ENCODE measurements around the gene APOC3.

Gene APOC3

DNA sequence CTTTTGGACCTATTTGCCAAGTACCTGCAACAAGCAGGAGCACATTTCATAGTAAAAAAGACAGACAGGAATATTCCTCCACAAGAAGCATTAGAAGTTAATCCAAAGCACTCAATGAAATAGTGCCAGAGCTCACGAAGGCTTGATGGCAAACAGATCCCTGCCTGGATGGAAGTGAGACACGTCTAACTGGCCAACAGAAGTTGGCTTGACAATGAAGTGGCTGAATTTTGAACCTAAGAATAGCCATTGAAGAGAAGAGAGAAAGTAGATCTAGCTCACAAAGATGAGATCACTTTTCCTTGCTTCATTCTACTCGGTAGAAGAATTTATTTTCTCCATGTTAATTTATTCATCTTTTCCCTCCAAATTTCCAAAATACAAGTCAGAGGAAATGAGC, 38.4 kb downstream of the APOC3 start:
- Histone ChIP-seq H3K4me1 (ENCODE audit: control insufficient read depth in 1 of 2, insufficient read depth in 2 of 2, low read length in 2 of 2) (no peaks in the 10 kb centered on the region), H3K36me3 (ENCODE audit: control insufficient read depth in 1 of 2, insufficient read depth in 2 of 2, low read length in 2 of 2) (peaks cover 74 to 82% of the 10 kb centered on the region in 2 donors), H3K9me3 (ENCODE audit: control insufficient read depth in 1 of 2, low read length in 2 of 2) (no peaks in the 10 kb centered on the region), H3K27me3 (ENCODE audit: low read depth, low read length) (no peaks in the 10 kb centered on the region), H3K27ac (ENCODE audit: low read length) (no peak overlapping the region), H3K4me3 (ENCODE audit: low read depth in 1 of 2, low read length in 2 of 2) (no peak overlapping the region)

DNA sequence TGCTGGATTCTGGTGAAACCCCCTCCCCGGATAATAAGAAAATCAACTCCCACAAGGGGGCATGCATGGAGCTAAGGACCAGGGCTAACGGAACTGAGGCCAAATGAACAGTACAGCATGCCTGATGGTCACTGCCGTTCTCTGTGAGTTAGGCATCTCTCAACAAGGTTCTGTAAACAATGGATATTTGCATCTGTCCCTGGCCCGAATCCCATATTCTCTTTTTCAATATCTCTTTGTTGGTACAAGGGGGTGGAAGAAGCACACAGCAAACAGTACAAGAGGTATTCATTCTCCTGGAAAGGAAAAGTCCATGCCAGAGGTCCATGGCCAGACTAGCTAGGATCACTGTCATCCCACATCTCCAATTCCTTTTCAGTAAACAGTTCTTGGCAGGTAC, 39.9 kb downstream of the APOC3 start:
- no peaks in the 10 kb centered on the region for H3K9me3 ChIP-seq (ENCODE audit: control insufficient read depth in 1 of 2, low read length in 2 of 2)
- H3K4me1 ChIP-seq (ENCODE audit: control insufficient read depth in 1 of 2, insufficient read depth in 2 of 2, low read length in 2 of 2), result no peaks in the 10 kb centered on the region
- H3K27ac ChIP-seq (ENCODE audit: low read length), result no peak overlapping the region
- no peak overlapping the region for H3K4me3 ChIP-seq (ENCODE audit: low read depth in 1 of 2, low read length in 2 of 2)
- peaks cover 67 to 82% of the 10 kb centered on the region in 2 donors for H3K36me3 ChIP-seq (ENCODE audit: control insufficient read depth in 1 of 2, insufficient read depth in 2 of 2, low read length in 2 of 2)
- no peaks in the 10 kb centered on the region for H3K27me3 ChIP-seq (ENCODE audit: low read depth, low read length)

GRCh38 chr11:116870054-116870453, 40.3 kb downstream of the APOC3 start:
- H3K9me3 ChIP-seq (ENCODE audit: control insufficient read depth in 1 of 2, low read length in 2 of 2), result no peaks in the 10 kb centered on the region
- H3K27ac ChIP-seq (ENCODE audit: low read length), result no peak overlapping the region
- no peak overlapping the region for H3K4me3 ChIP-seq (ENCODE audit: low read depth in 1 of 2, low read length in 2 of 2)
- no peaks in the 10 kb centered on the region for H3K27me3 ChIP-seq (ENCODE audit: low read depth, low read length)
- H3K36me3 ChIP-seq (ENCODE audit: control insufficient read depth in 1 of 2, insufficient read depth in 2 of 2, low read length in 2 of 2), result peaks cover 65 to 83% of the 10 kb centered on the region in 2 donors
- H3K4me1 ChIP-seq (ENCODE audit: control insufficient read depth in 1 of 2, insufficient read depth in 2 of 2, low read length in 2 of 2), result no peaks in the 10 kb centered on the region

- H3K36me3 ChIP-seq (ENCODE audit: control insufficient read depth in 1 of 2, insufficient read depth in 2 of 2, low read length in 2 of 2), result peaks cover 67 to 84% of the 10 kb centered on the region in 2 donors
- H3K27ac ChIP-seq (ENCODE audit: low read length), result no peak overlapping the region
- no peaks in the 10 kb centered on the region for H3K9me3 ChIP-seq (ENCODE audit: control insufficient read depth in 1 of 2, low read length in 2 of 2)
Measured at GRCh38 chr11:116871248-116871647, 41.5 kb downstream of the APOC3 start.

GRCh38 chr11:116873381-116873780, 43.7 kb downstream of the APOC3 start:
- H3K27ac ChIP-seq (ENCODE audit: low read length), result no peak overlapping the region
- H3K4me3 ChIP-seq (ENCODE audit: low read depth in 1 of 2, low read length in 2 of 2), result no peak overlapping the region
- no peaks in the 10 kb centered on the region for H3K4me1 ChIP-seq (ENCODE audit: control insufficient read depth in 1 of 2, insufficient read depth in 2 of 2, low read length in 2 of 2)
- no peaks in the 10 kb centered on the region for H3K9me3 ChIP-seq (ENCODE audit: control insufficient read depth in 1 of 2, low read length in 2 of 2)
- no peaks in the 10 kb centered on the region for H3K27me3 ChIP-seq (ENCODE audit: low read depth, low read length)
- peaks cover 55 to 64% of the 10 kb centered on the region in 2 donors for H3K36me3 ChIP-seq (ENCODE audit: control insufficient read depth in 1 of 2, insufficient read depth in 2 of 2, low read length in 2 of 2)

More at GRCh38 chr11:116871248-116871647, 41.5 kb downstream of the APOC3 start:
- Histone ChIP-seq H3K27me3 (ENCODE audit: low read depth, low read length) (no peaks in the 10 kb centered on the region), H3K4me1 (ENCODE audit: control insufficient read depth in 1 of 2, insufficient read depth in 2 of 2, low read length in 2 of 2) (no peaks in the 10 kb centered on the region), H3K4me3 (ENCODE audit: low read depth in 1 of 2, low read length in 2 of 2) (no peak overlapping the region)

DNA sequence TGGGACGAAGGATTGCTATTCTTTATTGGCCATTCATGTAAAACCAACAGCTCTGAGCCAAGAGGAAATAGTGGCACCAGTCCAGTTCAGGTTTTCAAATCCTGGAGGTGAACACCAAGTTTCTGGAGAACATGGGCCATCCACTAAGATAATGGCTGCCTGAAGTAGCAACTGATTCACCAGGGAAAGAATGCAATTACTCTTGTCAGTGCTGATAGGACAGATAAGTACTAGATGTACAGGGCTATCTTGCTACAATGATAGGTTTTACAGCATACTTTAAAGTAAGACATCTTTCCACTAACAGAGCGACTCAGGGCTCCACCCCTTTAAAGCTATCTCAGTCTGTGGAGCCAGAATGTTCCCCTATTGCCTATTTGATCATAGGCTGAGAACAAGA, 44.5 kb downstream of the APOC3 start:
- H3K36me3 ChIP-seq (ENCODE audit: control insufficient read depth in 1 of 2, insufficient read depth in 2 of 2, low read length in 2 of 2), result peaks cover 50 to 58% of the 10 kb centered on the region in 2 donors

GRCh38 chr11:116875194-116875593, 45.5 kb downstream of the APOC3 start:
- Histone ChIP-seq H3K4me3 (ENCODE audit: low read depth in 1 of 2, low read length in 2 of 2) (no peak overlapping the region), H3K4me1 (ENCODE audit: control insufficient read depth in 1 of 2, insufficient read depth in 2 of 2, low read length in 2 of 2) (peaks cover 0 to 6% of the 10 kb centered on the region in 2 donors), H3K27ac (ENCODE audit: low read length) (no peak overlapping the region), H3K9me3 (ENCODE audit: control insufficient read depth in 1 of 2, low read length in 2 of 2) (no peaks in the 10 kb centered on the region), H3K36me3 (ENCODE audit: control insufficient read depth in 1 of 2, insufficient read depth in 2 of 2, low read length in 2 of 2) (peaks cover 40 to 49% of the 10 kb centered on the region in 2 donors), H3K27me3 (ENCODE audit: low read depth, low read length) (no peaks in the 10 kb centered on the region)

More for the DNA sequence above, 44.5 kb downstream of the APOC3 start:
- Histone ChIP-seq H3K27ac (ENCODE audit: low read length) (no peak overlapping the region), H3K4me3 (ENCODE audit: low read depth in 1 of 2, low read length in 2 of 2) (no peak overlapping the region), H3K27me3 (ENCODE audit: low read depth, low read length) (no peaks in the 10 kb centered on the region), H3K4me1 (ENCODE audit: control insufficient read depth in 1 of 2, insufficient read depth in 2 of 2, low read length in 2 of 2) (no peaks in the 10 kb centered on the region), H3K9me3 (ENCODE audit: control insufficient read depth in 1 of 2, low read length in 2 of 2) (no peaks in the 10 kb centered on the region)

- Histone ChIP-seq H3K4me1 (ENCODE audit: control insufficient read depth in 1 of 2, insufficient read depth in 2 of 2, low read length in 2 of 2) (peaks cover 0 to 10% of the 10 kb centered on the region in 2 donors), H3K36me3 (ENCODE audit: control insufficient read depth in 1 of 2, insufficient read depth in 2 of 2, low read length in 2 of 2) (peaks cover 34 to 45% of the 10 kb centered on the region in 2 donors), H3K9me3 (ENCODE audit: control insufficient read depth in 1 of 2, low read length in 2 of 2) (no peaks in the 10 kb centered on the region)
Measured at GRCh38 chr11:116876656-116877055, 46.9 kb downstream of the APOC3 start.

DNA sequence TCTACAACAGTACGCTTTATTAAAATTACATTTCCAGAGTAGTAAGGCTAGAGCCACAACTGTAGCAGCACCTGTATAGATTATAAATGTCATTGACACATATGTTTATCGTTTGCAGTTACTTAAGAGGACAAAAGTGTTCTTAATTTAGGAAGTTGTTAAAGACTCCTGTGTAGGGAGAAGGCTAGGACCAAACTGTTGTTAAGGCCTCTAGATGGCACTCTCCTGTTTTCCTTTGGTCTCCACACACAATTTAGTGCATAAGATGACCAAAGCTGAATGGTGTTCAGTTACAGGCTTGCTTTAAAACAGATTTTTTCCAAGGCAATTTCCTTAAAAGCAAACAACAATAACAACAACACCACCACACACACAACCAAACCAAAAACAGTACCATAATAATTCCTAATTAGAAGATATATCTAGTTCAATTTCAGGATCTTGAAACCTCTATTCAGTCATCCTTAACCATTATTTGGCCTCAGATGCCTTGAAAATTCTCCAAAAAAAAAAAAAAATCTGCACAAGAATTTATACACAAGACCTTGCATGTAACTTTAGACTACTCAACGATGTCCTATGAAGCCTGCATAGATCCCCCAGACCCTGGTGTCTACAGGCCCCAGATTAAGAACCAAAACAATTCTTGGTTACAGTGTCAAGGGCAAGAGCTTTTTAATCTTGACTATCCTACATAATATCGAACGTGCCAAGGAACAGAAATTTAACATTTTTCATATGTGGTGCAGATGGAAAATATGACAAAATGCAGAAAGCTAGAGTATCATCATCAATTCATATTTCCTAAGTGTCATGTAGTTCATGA, 50.3 kb downstream of the APOC3 start:
- no peak overlapping the region for H3K4me3 ChIP-seq (ENCODE audit: low read depth in 1 of 2, low read length in 2 of 2)
- peaks cover 10 to 14% of the 10 kb centered on the region in 2 donors for H3K36me3 ChIP-seq (ENCODE audit: control insufficient read depth in 1 of 2, insufficient read depth in 2 of 2, low read length in 2 of 2)
- H3K27ac ChIP-seq (ENCODE audit: low read length), result no peak overlapping the region
- no peaks in the 10 kb centered on the region for H3K27me3 ChIP-seq (ENCODE audit: low read depth, low read length)
- H3K4me1 ChIP-seq (ENCODE audit: control insufficient read depth in 1 of 2, insufficient read depth in 2 of 2, low read length in 2 of 2), result peaks cover 0 to 10% of the 10 kb centered on the region in 2 donors
- no peaks in the 10 kb centered on the region for H3K9me3 ChIP-seq (ENCODE audit: control insufficient read depth in 1 of 2, low read length in 2 of 2)

More at GRCh38 chr11:116876656-116877055, 46.9 kb downstream of the APOC3 start:
- Histone ChIP-seq H3K4me3 (ENCODE audit: low read depth in 1 of 2, low read length in 2 of 2) (no peak overlapping the region), H3K27me3 (ENCODE audit: low read depth, low read length) (no peaks in the 10 kb centered on the region), H3K27ac (ENCODE audit: low read length) (no peak overlapping the region)

- Histone ChIP-seq H3K9me3 (ENCODE audit: control insufficient read depth in 1 of 2, low read length in 2 of 2) (no peaks in the 10 kb centered on the region), H3K4me3 (ENCODE audit: low read depth in 1 of 2, low read length in 2 of 2) (no peak overlapping the region), H3K27me3 (ENCODE audit: low read depth, low read length) (no peaks in the 10 kb centered on the region), H3K36me3 (ENCODE audit: control insufficient read depth in 1 of 2, insufficient read depth in 2 of 2, low read length in 2 of 2) (peaks cover 0 to 4% of the 10 kb centered on the region in 2 donors), H3K4me1 (ENCODE audit: control insufficient read depth in 1 of 2, insufficient read depth in 2 of 2, low read length in 2 of 2) (peaks cover 0 to 10% of the 10 kb centered on the region in 2 donors), H3K27ac (ENCODE audit: low read length) (no peak overlapping the region)
Measured at GRCh38 chr11:116881143-116881542, 51.4 kb downstream of the APOC3 start.

DNA sequence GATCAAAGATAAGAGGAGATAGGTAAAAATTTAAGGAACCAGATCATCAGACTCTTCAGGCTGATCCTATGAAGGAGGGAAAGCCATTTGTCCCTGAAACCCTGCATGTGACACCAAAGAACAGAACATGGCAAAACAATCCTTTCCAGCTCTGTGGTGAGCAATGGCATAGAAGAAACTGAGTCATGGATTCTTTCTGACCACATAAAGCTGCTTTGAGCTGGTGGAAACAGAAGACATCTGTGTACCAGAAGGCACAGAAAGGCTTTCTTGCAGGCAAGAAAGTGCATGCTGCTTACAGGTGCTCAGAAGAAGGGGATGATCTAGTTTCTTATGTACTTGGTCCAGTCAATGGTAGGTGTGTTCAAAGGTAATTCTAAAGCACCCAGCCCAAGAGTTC, 52.7 kb downstream of the APOC3 start:
- Histone ChIP-seq H3K4me1 (ENCODE audit: control insufficient read depth in 1 of 2, insufficient read depth in 2 of 2, low read length in 2 of 2) (peaks cover 0 to 18% of the 10 kb centered on the region in 2 donors), H3K4me3 (ENCODE audit: low read depth in 1 of 2, low read length in 2 of 2) (no peak overlapping the region), H3K27me3 (ENCODE audit: low read depth, low read length) (no peaks in the 10 kb centered on the region), H3K27ac (ENCODE audit: low read length) (no peak overlapping the region), H3K36me3 (ENCODE audit: control insufficient read depth in 1 of 2, insufficient read depth in 2 of 2, low read length in 2 of 2) (peaks cover 0 to 3% of the 10 kb centered on the region in 2 donors), H3K9me3 (ENCODE audit: control insufficient read depth in 1 of 2, low read length in 2 of 2) (no peaks in the 10 kb centered on the region)

Measured in muscle layer of duodenum (tissue), 2 donors.